Fibroblast of lung (primary cell): ENCODE measurements around the gene MICAL3. TPM values are rescaled to one million over a fixed set of nuclear protein-coding genes. Genes with fewer than 3 reads are reported as not detected.

Experiments used
- DNase-seq, 2 donors: peaks; one replicate each; pipeline versions ENCODE4 v3.0.0 to v3.0.0-alpha.2; 2010; ENCODE audit warnings: low read depth in 2 of 2
- H2AFZ ChIP-seq: 2 replicates; pipeline ENCODE4 v1.5.1; 2012; ENCODE audit warnings: low read length, control low read depth, inconsistent platforms
- H3K27ac ChIP-seq: 2 replicates; pipeline ENCODE4 v1.5.1; 2011; ENCODE audit warnings: low read length, control low read depth; ENCODE audit not compliant: insufficient read depth
- H3K27me3 ChIP-seq: 2 replicates; pipeline ENCODE4 v1.5.1; 2011; ENCODE audit warnings: mild to moderate bottlenecking, low read length; ENCODE audit not compliant: control insufficient read depth, insufficient read depth
- H3K36me3 ChIP-seq: 2 replicates; pipeline ENCODE4 v1.5.1; 2011; ENCODE audit warnings: low read length; ENCODE audit not compliant: control insufficient read depth, insufficient read depth
- H3K4me1 ChIP-seq: 2 replicates; pipeline ENCODE4 v1.5.1; 2011; ENCODE audit warnings: low read length; ENCODE audit not compliant: control insufficient read depth, insufficient read depth; ENCODE audit errors: extremely low read depth
- H3K4me2 ChIP-seq: 2 replicates; pipeline ENCODE4 v1.5.1; 2011; ENCODE audit warnings: low read length, control low read depth; ENCODE audit not compliant: insufficient read depth; ENCODE audit errors: extremely low read depth
- H3K4me3 ChIP-seq, 4 experiments: fragments of 200-600 bp in 1 of 4; sonication (generic) in 1 of 4; replicated peaks in 1 of 4; 2 replicates each; pipeline ENCODE4 v1.5.1; 2011 to 2016; ENCODE audit warnings: low read length in 4 of 4, low read depth in 3 of 4, mild to moderate bottlenecking in 3 of 4, control low read depth in 2 of 4, inconsistent platforms in 1 of 4, mixed read lengths in 1 of 4; ENCODE audit not compliant: insufficient read depth in 1 of 4; ENCODE audit errors: control extremely low read depth in 1 of 4
- H3K79me2 ChIP-seq: 2 replicates; pipeline ENCODE4 v1.5.1; 2012; ENCODE audit warnings: mild to moderate bottlenecking, low read length, inconsistent platforms; ENCODE audit not compliant: control insufficient read depth, insufficient read depth
- H3K9ac ChIP-seq: 2 replicates; pipeline ENCODE4 v1.5.1; 2011; ENCODE audit warnings: mild to moderate bottlenecking, low read length, control low read depth; ENCODE audit not compliant: insufficient read depth
- H3K9me3 ChIP-seq: 2 replicates; pipeline ENCODE4 v1.5.1; 2012; ENCODE audit warnings: low read depth, low read length; ENCODE audit not compliant: control insufficient read depth, insufficient read depth
- H4K20me1 ChIP-seq: 2 replicates; pipeline ENCODE4 v1.5.1; 2011; ENCODE audit warnings: low read length; ENCODE audit not compliant: control insufficient read depth, insufficient read depth; ENCODE audit errors: extremely low read depth
- EZH2 ChIP-seq: IDR thresholded peaks from 2 replicates; pipeline ENCODE4 v1.5.1; 2012; ENCODE audit warnings: low read length, control low read depth, mild to moderate bottlenecking; ENCODE audit errors: missing control alignments
- polyA plus RNA-seq, 2 donors: library from polyadenylated mRNA; depleted of rRNA in 1 of 2; stranded (reverse) in 1 of 2; unstranded in 1 of 2; fragments of >200 nt; gene quantifications; 2 replicates each; pipeline ENCODE4 v1.2.1, GENCODE V29; 2011 to 2012; ENCODE audit warnings: missing spikeins in 1 of 2
- total RNA-seq: library from RNA; depleted of rRNA; stranded (reverse); fragments of >200 nt; gene quantifications from 2 replicates; pipeline ENCODE4 v1.2.1, GENCODE V29; 2014
- TF ChIP-seq, protein P1 (sequence below), 2 donors: IDR thresholded peaks in 1 of 2; conservative IDR thresholded peaks in 1 of 2; 1 replicate in 1 of 2; 2 replicates in 1 of 2; pipeline ENCODE4 v1.5.1; 2011 to 2012; ENCODE audit warnings: low read length in 2 of 2, control low read depth in 1 of 2, inconsistent platforms in 1 of 2, low read depth in 1 of 2, mild to moderate bottlenecking in 1 of 2

MICAL3 gene
- total and polyA plus RNA-seq, 2 donors (not counting 1 experiment from before 2014, with no cell fraction given), result 10.8 to 22.6 TPM

DNA sequence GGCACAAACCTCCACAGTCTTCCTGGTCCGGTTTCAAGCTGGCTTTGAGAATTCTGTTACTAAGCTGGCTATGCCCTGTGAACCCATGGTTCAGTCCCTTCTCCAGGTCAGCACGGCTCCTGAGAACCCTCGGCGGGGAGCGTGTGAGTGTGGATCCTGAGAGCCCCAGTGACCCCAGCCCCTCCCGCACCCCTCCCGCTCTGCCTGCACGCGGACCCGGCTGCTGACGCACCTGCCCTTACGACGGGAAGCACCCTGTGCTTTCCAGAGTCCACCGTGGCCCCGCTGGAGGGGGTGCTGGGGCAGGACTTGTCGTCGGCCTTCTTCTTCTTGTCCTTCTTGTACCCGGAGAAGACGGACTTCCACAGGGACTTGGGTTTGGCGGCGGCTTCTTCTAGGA is 207.3 kb downstream of the MICAL3 start:
- no peak for DNase-seq
- Histone ChIP-seq H2AFZ (no peak overlapping the region), H3K4me3 (no peak overlapping the region), H4K20me1 (no peaks in the 10 kb centered on the region), H3K9me3 (no peaks in the 10 kb centered on the region), H3K79me2 (no peaks in the 10 kb centered on the region), H3K4me1 (no peaks in the 10 kb centered on the region), H3K4me2 (no peak overlapping the region), H3K36me3 (peaks cover 6% of the 10 kb centered on the region), H3K9ac (no peak overlapping the region), H3K27ac (no peak overlapping the region), H3K27me3 (no peaks in the 10 kb centered on the region)
- TF ChIP-seq, protein P1, sequence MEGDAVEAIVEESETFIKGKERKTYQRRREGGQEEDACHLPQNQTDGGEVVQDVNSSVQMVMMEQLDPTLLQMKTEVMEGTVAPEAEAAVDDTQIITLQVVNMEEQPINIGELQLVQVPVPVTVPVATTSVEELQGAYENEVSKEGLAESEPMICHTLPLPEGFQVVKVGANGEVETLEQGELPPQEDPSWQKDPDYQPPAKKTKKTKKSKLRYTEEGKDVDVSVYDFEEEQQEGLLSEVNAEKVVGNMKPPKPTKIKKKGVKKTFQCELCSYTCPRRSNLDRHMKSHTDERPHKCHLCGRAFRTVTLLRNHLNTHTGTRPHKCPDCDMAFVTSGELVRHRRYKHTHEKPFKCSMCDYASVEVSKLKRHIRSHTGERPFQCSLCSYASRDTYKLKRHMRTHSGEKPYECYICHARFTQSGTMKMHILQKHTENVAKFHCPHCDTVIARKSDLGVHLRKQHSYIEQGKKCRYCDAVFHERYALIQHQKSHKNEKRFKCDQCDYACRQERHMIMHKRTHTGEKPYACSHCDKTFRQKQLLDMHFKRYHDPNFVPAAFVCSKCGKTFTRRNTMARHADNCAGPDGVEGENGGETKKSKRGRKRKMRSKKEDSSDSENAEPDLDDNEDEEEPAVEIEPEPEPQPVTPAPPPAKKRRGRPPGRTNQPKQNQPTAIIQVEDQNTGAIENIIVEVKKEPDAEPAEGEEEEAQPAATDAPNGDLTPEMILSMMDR (conservative IDR thresholded peaks at IDR 0.05 in 1 of 2, IDR thresholded peaks at IDR 0.05 in 1 of 2; ENCODE audit: low read depth in 1 of 2, low read length in 2 of 2), result no peak
- no peak for TF ChIP-seq EZH2

DNA sequence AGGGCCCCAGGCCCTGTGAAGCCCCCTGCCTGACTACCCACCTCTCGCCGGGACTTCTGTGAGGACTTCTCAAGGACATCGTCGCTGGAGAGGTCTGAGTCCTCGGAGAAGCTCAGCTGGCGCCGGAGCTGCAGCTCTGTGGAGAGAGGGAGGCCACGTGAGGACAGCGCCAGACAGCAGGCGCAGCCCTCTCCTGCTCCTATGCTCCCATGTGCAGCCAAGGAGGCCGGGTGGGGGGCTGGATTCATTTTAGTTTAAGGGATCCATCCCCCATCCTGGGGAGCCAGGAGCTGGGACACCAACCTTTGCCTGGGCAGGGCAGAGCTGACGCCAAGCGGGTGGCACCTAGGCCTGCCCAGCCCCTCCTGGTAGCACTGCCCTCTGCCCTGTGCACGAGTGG is 207.7 kb downstream of the MICAL3 start:
- Histone ChIP-seq H3K27me3 (no peaks in the 10 kb centered on the region), H3K27ac (no peak overlapping the region), H3K9me3 (no peaks in the 10 kb centered on the region), H4K20me1 (no peaks in the 10 kb centered on the region), H3K36me3 (peaks cover 6% of the 10 kb centered on the region), H3K79me2 (no peaks in the 10 kb centered on the region), H3K4me2 (no peak overlapping the region), H2AFZ (no peak overlapping the region), H3K4me1 (no peaks in the 10 kb centered on the region), H3K4me3 (no peak overlapping the region), H3K9ac (no peak overlapping the region)
- no peak for DNase-seq
- TF ChIP-seq EZH2, result no peak
- TF ChIP-seq, protein P1 (conservative IDR thresholded peaks at IDR 0.05 in 1 of 2, IDR thresholded peaks at IDR 0.05 in 1 of 2; ENCODE audit: low read depth in 1 of 2, low read length in 2 of 2), result no peak

DNA sequence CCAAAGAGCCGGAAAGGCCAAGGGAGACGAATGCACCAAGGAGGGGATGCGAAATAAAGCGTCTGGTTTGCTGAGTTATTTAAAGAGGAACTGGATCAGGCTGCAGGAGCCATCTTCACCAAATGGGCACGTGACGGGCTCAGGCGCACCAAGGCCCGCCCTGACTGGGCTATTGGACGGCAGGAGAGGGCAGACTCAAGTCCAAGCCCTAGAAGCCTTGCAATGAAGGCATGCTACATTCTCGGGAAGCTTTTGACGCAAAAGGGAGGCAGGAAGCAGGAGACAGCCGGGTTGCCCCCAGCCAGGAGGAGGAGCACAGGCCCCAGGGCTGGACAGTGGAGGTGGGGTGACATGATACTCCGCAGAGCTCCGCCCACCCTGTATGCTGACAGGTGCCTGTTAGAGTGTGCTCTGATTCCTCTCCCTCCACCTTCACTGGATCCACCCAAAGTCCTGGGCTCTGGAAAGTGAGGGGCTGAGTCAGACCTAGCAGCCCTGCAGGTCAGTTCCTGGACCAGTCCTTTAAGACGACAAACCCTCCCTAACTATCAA is 208.6 kb downstream of the MICAL3 start:
- no peaks in the 10 kb centered on the region for H3K79me2 ChIP-seq
- no peaks in the 10 kb centered on the region for H3K27me3 ChIP-seq
- no peak overlapping the region for H3K4me3 ChIP-seq
- TF ChIP-seq, protein P1 (conservative IDR thresholded peaks at IDR 0.05 in 1 of 2, IDR thresholded peaks at IDR 0.05 in 1 of 2; ENCODE audit: low read depth in 1 of 2, low read length in 2 of 2), result no peak
- TF ChIP-seq EZH2, result no peak
- peaks cover 6% of the 10 kb centered on the region for H3K36me3 ChIP-seq
- DNase-seq, result no peak
- H3K4me1 ChIP-seq, result no peaks in the 10 kb centered on the region
- H3K27ac ChIP-seq, result no peak overlapping the region
- no peak overlapping the region for H3K9ac ChIP-seq
- no peak overlapping the region for H3K4me2 ChIP-seq
- H2AFZ ChIP-seq, result no peak overlapping the region
- H3K9me3 ChIP-seq, result no peaks in the 10 kb centered on the region
- H4K20me1 ChIP-seq, result no peaks in the 10 kb centered on the region
